Heart left ventricle (tissue), 16 donors: ENCODE measurements around the gene OR5B17. TPM values are rescaled to one million over a fixed set of nuclear protein-coding genes. Genes with fewer than 3 reads are reported as not detected.

Source experiments
- ATAC-seq, 4 donors: fragments of 200-7000 bp; cut with Tn5 transposase; one replicate each; pipeline ENCODE4 v1.9.1; 2020 to 2022; ENCODE audit warnings: moderate library complexity in 4 of 4, mild to moderate bottlenecking in 3 of 4, moderate number of reproducible peaks in 1 of 4
- DNase-seq, 5 donors: peaks; one replicate each; pipeline ENCODE4 v3.0.0-alpha.2; 2020
- H3K27ac ChIP-seq, 12 donors: fragments of 200-600 bp; sonication (generic) in 4 of 12; one replicate each; pipeline versions ENCODE4 v1.5.0 to v1.8.0; 2016 to 2022; ENCODE audit warnings: mild to moderate bottlenecking in 2 of 12
- H3K27me3 ChIP-seq, 9 donors: fragments of 200-600 bp; sonication (generic) in 2 of 9; one replicate each; pipeline versions ENCODE4 v1.5.1 to v1.8.0; 2016 to 2022; ENCODE audit warnings: mild to moderate bottlenecking in 3 of 9
- H3K36me3 ChIP-seq, 9 donors: fragments of 200-600 bp; sonication (generic) in 2 of 9; one replicate each; pipeline versions ENCODE4 v1.5.0 to v1.8.0; 2018 to 2022; ENCODE audit warnings: mild to moderate bottlenecking in 2 of 9
- H3K4me1 ChIP-seq, 12 donors: fragments of 200-600 bp; sonication (generic) in 4 of 12; one replicate each; pipeline versions ENCODE4 v1.5.0 to v1.8.0; 2016 to 2022; ENCODE audit warnings: mild to moderate bottlenecking in 3 of 12
- H3K4me3 ChIP-seq, 12 donors: fragments of 200-600 bp; sonication (generic) in 4 of 12; one replicate each; pipeline versions ENCODE4 v1.5.0 to v1.8.0; 2017 to 2022; ENCODE audit warnings: mild to moderate bottlenecking in 9 of 12, moderate library complexity in 4 of 12
- H3K9me3 ChIP-seq, 12 donors: fragments of 200-600 bp; sonication (generic) in 4 of 12; one replicate each; pipeline versions ENCODE4 v1.5.0 to v1.8.0; 2016 to 2022; ENCODE audit warnings: mild to moderate bottlenecking in 1 of 12
- POLR2A ChIP-seq, 2 donors: fragments of 450-650 bp; IDR thresholded peaks; one replicate each; pipeline ENCODE4 v1.6.1; 2017; ENCODE audit warnings: antibody characterized with exemption in 2 of 2, mild to moderate bottlenecking in 2 of 2, moderate library complexity in 2 of 2
- WGBS, 4 donors: extraction: QIAGEN DNeasy Blood & Tissue Kit in 2 of 4; methylation state at CpG; one replicate each; pipeline versions ENCODE4 v1.1.5 to v1.1.7; 2013 to 2018; 5-methylcytosine and 5-hydroxymethylcytosine counted together
- intact Hi-C, 10 donors: fragments of 100-400 bp; cut with DNase I; formaldehyde crosslinking; loops; one replicate each; pipeline versions ENCODE4 v1.11.1 to v1.14.2; 2022
- polyA plus RNA-seq, 2 donors: library from polyadenylated mRNA; stranded (reverse); fragments of 200-250 nt; gene quantifications; one replicate each; pipeline ENCODE4 v1.2.3, GENCODE V29; 2013
- total RNA-seq, 9 donors: library from RNA; depleted of rRNA in 2 of 9; stranded (reverse); fragments of >200 nt in 2 of 9; fragmentation: NEBNext Ultra II Directional in 3 of 9; extraction: Animal tissue kit (Norgen Biotek cat#: 25700) in 3 of 9; gene quantifications; one replicate each; pipeline versions ENCODE4 v1.1.0 to v1.2.4, GENCODE V29; 2016 to 2023
- TF ChIP-seq, protein P1 (sequence below), 12 donors: fragments of 200-600 bp; sonication (generic) in 4 of 12; IDR thresholded peaks; one replicate each; pipeline versions ENCODE4 v1.5.0 to v1.8.0; 2018 to 2022; ENCODE audit warnings: antibody characterized with exemption in 12 of 12, mild to moderate bottlenecking in 5 of 12
- donor health status: ischemic (EF 13 %, LVEDD 7.1; RV severe dilation, severe dysfunction).
- donor health status: healthy with polysubstance abuse.
- donor health status: DM: no; HTN: yes; CAD: no.
- donor health status: DM: no; HTN: no; CAD: no.
- donor health status: ischemic (EF 25% LVEDD 6.9; RV normal size, moderate dysfunction).
- donor health status: ischemic (EF 25% LVEDD 5.7; RV mildly dilated, moderate dysfunction).
- donor health status: healthy.
- donor health status: DM: yes; HTN: yes; CAD: no.
- donor health status: ischemic (EF 35%, LVEDD 5.7; RV mildly dilated, moderate dysfunction).
- donor health status: nonischemic (EF 11% LVEDD 7.7; RV severe dilation, severe dysfunction).
- donor health status: DM: yes; HTN: yes; CAD: no.
- donor health status: PGD.
- donor health status: ischemic (EF 29% LVEDD 5.4; RV normal size, mild dysfunction).
- donor health status: nonischemic (EF 23%, LVEDD 6.1; RV moderate dilation, normal function).

Gene OR5B17
- total and polyA plus RNA-seq, 11 donors, result not detected

DNA sequence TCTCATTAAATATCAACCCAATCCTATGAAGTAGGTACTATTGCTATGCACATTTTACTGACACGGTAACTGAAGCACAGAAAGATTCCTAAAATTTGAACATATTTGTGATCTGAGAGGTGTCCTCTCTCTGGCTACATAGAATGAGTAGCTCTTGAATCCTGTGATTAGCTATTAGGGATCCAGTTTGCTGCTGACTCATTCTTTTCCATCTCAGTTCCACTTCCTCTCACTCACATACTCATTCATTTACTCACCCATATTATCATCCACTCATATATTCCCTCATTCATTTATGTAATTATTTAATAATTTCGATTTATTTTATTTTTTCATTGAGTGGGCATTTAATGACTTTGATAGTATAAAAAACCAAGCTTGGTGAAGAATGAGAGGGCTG lies 42.7 kb downstream of the OR5B17 start:
- no peaks in the 10 kb centered on the region for H3K9me3 ChIP-seq
- no peak for DNase-seq
- no peaks in the 10 kb centered on the region for H3K36me3 ChIP-seq
- no peak overlapping the region for H3K27ac ChIP-seq
- no peaks in the 10 kb centered on the region for H3K27me3 ChIP-seq
- intact Hi-C loops, result no loop called here
- no peak for ATAC-seq
- no peak overlapping the region for H3K4me3 ChIP-seq
- no peaks in the 10 kb centered on the region for H3K4me1 ChIP-seq
- TF ChIP-seq, protein P1, sequence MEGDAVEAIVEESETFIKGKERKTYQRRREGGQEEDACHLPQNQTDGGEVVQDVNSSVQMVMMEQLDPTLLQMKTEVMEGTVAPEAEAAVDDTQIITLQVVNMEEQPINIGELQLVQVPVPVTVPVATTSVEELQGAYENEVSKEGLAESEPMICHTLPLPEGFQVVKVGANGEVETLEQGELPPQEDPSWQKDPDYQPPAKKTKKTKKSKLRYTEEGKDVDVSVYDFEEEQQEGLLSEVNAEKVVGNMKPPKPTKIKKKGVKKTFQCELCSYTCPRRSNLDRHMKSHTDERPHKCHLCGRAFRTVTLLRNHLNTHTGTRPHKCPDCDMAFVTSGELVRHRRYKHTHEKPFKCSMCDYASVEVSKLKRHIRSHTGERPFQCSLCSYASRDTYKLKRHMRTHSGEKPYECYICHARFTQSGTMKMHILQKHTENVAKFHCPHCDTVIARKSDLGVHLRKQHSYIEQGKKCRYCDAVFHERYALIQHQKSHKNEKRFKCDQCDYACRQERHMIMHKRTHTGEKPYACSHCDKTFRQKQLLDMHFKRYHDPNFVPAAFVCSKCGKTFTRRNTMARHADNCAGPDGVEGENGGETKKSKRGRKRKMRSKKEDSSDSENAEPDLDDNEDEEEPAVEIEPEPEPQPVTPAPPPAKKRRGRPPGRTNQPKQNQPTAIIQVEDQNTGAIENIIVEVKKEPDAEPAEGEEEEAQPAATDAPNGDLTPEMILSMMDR (IDR thresholded peaks at IDR 0.05), result no peak
- no peak for TF ChIP-seq POLR2A (IDR thresholded peaks at IDR 0.05)
- WGBS, 4 donors, result 58 to 73% (median 71%) methylated on average over 2 of the region's 2 CpGs

Other genes starting within 250 kb of the OR5B17 start
- gene OR9I1, start 233.5 kb downstream of the OR5B17 start, total RNA-seq, result not detected
- gene OR9I1, start 233.5 kb downstream of the OR5B17 start, polyA plus RNA-seq, result not detected
- gene OR9Q2, start 170.0 kb downstream of the OR5B17 start, total RNA-seq, result not detected
- not detected for gene OR9Q2, start 170.0 kb downstream of the OR5B17 start, polyA plus RNA-seq
- gene OR1S2, start 154.9 kb downstream of the OR5B17 start, total RNA-seq, result not detected
- gene OR1S2, start 154.9 kb downstream of the OR5B17 start, polyA plus RNA-seq, result not detected
- not detected for gene OR1S1, start 146.3 kb downstream of the OR5B17 start, total RNA-seq
- not detected for gene OR1S1, start 146.3 kb downstream of the OR5B17 start, polyA plus RNA-seq
- gene OR10Q1, start 130.2 kb downstream of the OR5B17 start, total RNA-seq, result not detected
- not detected for gene OR10Q1, start 130.2 kb downstream of the OR5B17 start, polyA plus RNA-seq
- gene OR10W1, start 90.8 kb downstream of the OR5B17 start, total RNA-seq, result not detected
- gene OR10W1, start 90.8 kb downstream of the OR5B17 start, polyA plus RNA-seq, result not detected
- gene OR5B3, start 47.8 kb upstream of the OR5B17 start, total RNA-seq, result not detected
- gene OR5B3, start 47.8 kb upstream of the OR5B17 start, polyA plus RNA-seq, result not detected
- not detected for gene OR5B2, start 69.1 kb upstream of the OR5B17 start, total RNA-seq
- not detected for gene OR5B2, start 69.1 kb upstream of the OR5B17 start, polyA plus RNA-seq
- not detected for gene OR5B12, start 83.2 kb upstream of the OR5B17 start, total RNA-seq
- gene OR5B12, start 83.2 kb upstream of the OR5B17 start, polyA plus RNA-seq, result not detected
- not detected for gene OR5B21, start 149.0 kb upstream of the OR5B17 start, total RNA-seq
- gene OR5B21, start 149.0 kb upstream of the OR5B17 start, polyA plus RNA-seq, result not detected
- 10 to 100 TPM in 1 of 9 donors, 1 to 10 TPM in 8; 2.6 to 19.8 (median 4.0) TPM for gene LPXN, start 216.8 kb upstream of the OR5B17 start, total RNA-seq
- gene LPXN, start 216.8 kb upstream of the OR5B17 start, polyA plus RNA-seq, result 1 to 10 TPM; 1.8 to 2.8 TPM
- gene ZFP91, start 220.0 kb upstream of the OR5B17 start, total RNA-seq, result 10 to 100 TPM; 53.4 to 67.0 (median 60.7) TPM
- 10 to 100 TPM; 11.2 to 41.4 TPM for gene ZFP91, start 220.0 kb upstream of the OR5B17 start, polyA plus RNA-seq